NCI-H82 treated with DMSO at 0.1 percent for 48 hours (cell line): Measurements from ENCODE around the gene UGT1A10.
"Not testable (repeated sequence)": the region's sequence is repeated elsewhere in the genome, so short reads cannot be mapped to it uniquely, and the experiment has no call there.

Experiments used
- DNase-seq: peaks from one replicate; lab custom pipeline; 2025; ENCODE audit not compliant: unreplicated experiment; lab: John Stamatoyannopoulos, UW

The UGT1A10 gene

DNA sequence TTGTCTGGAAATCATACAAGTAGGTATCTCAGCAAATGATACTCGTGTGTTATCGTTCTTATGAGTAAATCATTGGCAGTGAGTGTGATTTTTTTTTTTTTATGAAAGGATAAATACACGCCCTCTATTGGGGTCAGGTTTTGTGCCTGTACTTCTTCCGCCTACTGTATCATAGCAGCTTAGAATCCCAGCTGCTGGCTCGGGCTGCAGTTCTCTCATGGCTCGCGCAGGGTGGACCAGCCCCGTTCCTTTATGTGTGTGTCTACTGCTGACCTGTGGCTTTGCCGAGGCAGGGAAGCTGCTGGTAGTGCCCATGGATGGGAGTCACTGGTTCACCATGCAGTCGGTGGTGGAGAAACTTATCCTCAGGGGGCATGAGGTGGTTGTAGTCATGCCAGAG is at the start of gene UGT1A10:
Gene UGT1A10, plus strand, starts transcription at position 143 of the 400 bp plus-strand sequence. Its CDS starts 75 bp downstream, at position 218.
- DNase-seq, result not testable (repeated sequence)

GRCh38 chr2:233588400-233588799 is 47.8 kb upstream of the UGT1A10 start:
- DNase-seq, result no peak

DNA sequence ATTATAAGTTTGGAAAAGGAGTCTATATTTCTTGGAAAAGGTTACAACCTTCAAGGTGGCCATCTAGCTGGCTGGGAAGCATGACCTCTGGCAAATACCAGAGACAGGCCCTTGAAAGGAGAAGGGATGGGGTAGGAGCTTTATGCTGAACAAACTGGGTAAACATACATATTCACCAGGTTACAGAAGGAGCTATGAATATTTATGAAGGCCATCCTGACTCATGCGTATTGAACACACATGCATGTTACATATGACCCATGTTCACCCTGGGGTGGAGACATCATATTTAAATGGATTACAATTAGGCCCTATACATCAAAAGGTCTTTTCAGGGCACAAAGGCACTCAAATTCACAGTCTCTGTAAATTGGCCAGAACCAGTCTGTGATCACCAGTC is 43.5 kb upstream of the UGT1A10 start:
- not testable (repeated sequence) for DNase-seq

- no peak for DNase-seq
Observed at GRCh38 chr2:233593201-233593600, 43.0 kb upstream of the UGT1A10 start.

- no peak for DNase-seq
Observed at GRCh38 chr2:233597522-233597921, 38.7 kb upstream of the UGT1A10 start.

GRCh38 chr2:233598952-233599351 is 37.3 kb upstream of the UGT1A10 start:
- DNase-seq, result no peak

GRCh38 chr2:233600386-233600785 is 35.9 kb upstream of the UGT1A10 start:
- DNase-seq, result no peak

- DNase-seq, result no peak
Observed at GRCh38 chr2:233602076-233602475, 34.2 kb upstream of the UGT1A10 start.

DNA sequence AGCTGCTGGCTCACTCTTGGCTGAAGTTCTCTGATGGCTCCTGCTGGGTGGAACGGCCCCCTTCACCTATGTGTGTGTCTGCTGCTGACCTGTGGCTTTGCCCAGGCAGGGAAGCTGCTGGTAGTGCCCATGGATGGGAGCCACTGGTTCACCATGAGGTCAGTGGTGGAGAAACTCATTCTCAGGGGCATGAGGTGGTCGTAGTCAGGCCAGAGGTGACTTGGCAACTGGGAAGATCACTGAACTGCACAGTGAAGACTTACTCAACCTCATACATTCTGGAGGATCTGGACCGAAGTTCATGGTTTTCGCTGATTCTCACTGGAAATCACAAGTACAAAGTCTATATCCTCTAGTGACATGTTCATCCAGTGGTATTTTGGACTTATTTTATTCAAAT is 32.7 kb upstream of the UGT1A10 start:
- no peak for DNase-seq

DNA sequence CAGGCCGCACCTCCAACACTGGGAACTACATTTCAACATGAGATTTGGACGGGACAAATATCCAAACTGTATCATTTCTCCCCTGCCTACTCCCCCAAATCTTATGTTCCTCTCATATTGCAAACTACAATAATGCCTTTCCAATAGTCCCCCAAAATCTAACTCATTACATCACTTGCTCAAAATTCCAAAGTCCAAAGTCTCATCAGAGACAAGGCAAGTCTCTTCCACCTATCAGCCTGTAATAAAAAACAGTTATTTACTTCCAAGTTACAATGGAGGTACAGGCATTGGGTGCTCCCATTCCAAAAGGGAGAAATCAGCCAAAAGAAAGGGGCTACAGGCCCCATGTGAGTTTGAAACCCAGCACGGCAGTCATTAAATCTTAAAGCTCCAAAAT is 31.4 kb upstream of the UGT1A10 start:
- DNase-seq, result no peak

DNA sequence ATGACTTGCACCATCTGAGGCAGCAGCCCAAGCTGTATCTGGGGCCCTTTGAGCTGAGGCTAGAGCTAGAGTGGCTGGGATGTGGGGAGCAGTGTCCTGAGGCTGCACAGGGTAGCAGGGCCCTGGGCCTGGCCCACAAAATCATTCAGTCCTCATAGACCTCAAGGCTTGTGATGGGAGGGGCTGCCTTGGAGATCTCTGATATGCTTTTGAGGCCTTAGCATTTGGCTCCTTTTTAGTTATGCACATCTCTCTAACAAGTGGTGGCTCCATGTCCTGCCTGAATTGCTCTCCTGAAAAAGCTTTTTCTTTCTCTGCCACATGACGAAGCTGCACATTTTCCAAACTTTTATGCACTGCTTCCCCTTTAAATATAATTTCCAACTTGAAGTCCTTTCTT is 30.6 kb upstream of the UGT1A10 start:
- no peak for DNase-seq

DNA sequence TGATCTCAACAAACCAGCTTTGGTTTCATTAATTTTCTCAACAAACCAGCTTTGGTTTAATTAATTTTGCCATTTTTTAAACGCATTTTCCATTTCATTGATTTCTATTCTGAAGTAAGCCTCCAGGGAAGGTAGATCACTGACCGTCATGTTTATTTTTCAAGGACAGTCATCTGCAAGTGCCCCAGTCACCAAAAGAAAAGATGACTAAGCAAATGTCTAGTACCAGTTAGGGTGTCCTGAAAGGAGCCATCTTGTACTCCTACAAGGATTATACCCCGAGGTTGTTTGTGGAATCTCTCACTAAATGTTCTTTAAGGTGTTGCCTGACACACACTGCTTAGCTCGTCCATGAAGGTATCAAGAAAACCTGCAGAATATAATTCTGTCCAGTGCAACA is 25.0 kb upstream of the UGT1A10 start:
- no peak for DNase-seq

DNA sequence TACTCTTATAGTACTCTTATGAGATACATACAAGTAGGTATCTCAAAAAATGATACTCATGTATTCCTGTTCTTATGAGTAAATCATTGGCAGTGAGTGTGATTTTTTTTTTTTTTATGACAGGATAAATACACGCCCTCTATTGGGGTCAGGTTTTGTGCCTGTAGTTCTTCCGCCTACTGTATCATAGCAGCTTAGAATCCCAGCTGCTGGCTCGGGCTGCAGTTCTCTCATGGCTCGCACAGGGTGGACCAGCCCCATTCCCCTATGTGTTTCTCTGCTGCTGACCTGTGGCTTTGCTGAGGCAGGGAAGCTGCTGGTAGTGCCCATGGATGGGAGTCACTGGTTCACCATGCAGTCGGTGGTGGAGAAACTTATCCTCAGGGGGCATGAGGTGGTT is 18.8 kb upstream of the UGT1A10 start, which contains the start of gene UGT1A8:
Gene UGT1A8, plus strand, starts transcription at position 158 of the 400 bp plus-strand sequence. Its CDS starts 75 bp downstream, at position 233.
- not testable (repeated sequence) for DNase-seq

DNA sequence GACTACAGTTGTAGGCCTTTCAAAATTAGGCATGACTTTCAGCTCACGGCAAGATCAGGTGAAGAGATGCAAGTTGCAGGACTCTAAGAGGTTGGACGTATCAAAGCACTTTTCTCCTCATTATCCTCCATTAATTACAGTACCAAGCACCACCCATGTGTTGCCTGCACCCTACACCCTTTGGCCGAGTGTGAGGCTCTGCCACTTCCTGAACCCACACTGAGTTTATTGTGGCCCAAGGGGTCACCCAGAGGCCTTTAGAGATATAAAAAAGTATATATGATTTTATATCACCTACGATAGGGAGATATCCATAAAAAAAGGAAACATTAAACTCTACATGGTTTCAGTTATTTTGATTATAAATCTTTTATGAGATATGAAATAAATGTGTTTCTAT is 16.0 kb upstream of the UGT1A10 start:
- DNase-seq, result no peak

- not testable (repeated sequence) for DNase-seq
Observed at GRCh38 chr2:233621863-233622262, 14.4 kb upstream of the UGT1A10 start.

GRCh38 chr2:233627331-233628025 is 8.8 kb upstream of the UGT1A10 start:
- DNase-seq, result no peak

- DNase-seq, result no peak
Observed at GRCh38 chr2:233638836-233639235, 2.6 kb downstream of the UGT1A10 start.

DNA sequence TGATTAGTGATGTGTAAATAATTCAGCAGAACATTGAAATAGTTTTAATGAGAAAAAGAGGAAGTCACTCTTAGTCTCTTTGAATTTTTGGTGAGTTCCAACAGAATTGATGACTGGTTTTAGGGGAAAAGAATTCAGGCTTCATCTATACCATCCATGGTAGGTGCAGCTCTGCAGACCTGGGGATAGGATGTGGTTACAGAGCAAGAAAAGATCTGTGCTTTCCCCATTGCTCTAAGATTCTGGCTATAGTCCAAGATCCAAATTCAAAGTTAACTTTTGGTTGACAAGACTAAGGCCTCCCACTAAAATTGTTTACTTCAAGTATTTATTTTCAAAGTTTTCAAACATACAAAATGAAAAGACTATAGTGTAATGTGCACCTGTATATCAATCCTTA is 3.6 kb downstream of the UGT1A10 start:
- DNase-seq, result peak; percentile 27

DNA sequence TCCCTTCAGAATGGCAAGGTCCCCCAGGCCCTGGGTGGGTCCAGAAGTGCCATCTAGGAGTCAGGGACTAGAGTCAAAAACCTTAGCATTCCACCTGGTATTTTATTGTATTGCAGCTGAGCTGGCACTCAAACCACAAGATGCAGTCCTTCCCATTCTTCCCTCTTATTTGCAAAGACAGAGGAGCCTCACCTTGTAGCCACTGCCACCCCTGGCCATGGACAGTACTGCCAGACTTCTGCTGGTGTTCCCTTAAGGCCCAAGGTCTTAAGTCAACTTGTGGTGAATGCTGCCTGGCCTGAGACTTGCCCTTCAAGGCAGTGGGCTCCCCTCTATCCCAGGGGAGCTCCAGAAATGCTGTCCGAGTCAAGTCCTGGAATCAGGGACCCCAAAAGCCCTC is 6.9 kb downstream of the UGT1A10 start:
- DNase-seq, result no peak

DNA sequence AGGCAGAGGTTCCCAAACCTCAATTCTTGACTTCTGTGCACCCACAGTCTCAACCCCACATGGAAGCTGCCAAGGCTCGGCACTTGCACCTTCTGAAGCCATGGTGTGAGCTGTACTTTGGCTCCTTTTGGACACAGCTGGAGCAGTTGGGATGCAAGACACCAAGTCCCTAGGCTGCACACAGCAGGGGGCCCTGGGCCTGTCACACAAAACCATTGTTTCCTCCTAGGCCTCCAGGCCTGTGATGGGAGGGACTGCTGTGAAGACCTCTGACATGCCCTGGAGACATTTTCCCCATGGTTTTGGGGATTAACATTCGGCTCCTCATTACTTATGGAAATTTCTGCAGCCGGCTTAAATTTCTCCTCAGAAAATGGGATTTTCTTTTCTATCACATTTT is 9.8 kb downstream of the UGT1A10 start:
- DNase-seq, result not testable (repeated sequence)

GRCh38 chr2:233650981-233651380 is 14.7 kb downstream of the UGT1A10 start:
- DNase-seq, result no peak

DNA sequence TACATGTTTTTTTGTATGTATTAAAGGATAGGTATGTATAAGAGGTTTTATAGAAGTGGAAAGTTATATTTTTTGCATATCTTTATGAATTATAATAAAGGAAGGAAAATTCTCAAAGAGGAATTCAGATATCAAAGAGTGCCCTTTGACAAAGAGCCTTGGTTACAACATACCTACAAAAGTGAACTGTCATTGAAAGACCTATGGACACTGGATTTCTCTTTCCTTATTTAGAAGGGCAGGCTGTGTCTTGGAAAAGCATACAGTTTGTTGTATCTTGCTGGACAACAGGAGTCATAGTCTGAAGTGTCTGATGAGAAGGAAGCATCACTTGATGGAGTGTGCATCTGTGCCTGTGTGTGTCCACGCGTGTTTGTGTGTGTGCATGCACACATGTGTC is 15.2 kb downstream of the UGT1A10 start:
- DNase-seq, result no peak

GRCh38 chr2:233654501-233654900 is 18.3 kb downstream of the UGT1A10 start:
- DNase-seq, result no peak
